Epithelial cell of esophagus (primary cell): ENCODE results near the gene PTPRK.

Experiments used
- DNase-seq: peaks from one replicate; pipeline ENCODE4 v3.0.0; 2010; ENCODE audit warnings: low read depth
- H3K4me3 ChIP-seq: 2 replicates; pipeline ENCODE4 v1.5.1; 2011; ENCODE audit warnings: mild to moderate bottlenecking, low read length, control low read depth
- CTCF ChIP-seq: IDR thresholded peaks from 2 replicates; pipeline ENCODE4 v1.5.1; 2011; ENCODE audit warnings: low read depth, mild to moderate bottlenecking, low read length, control low read depth, inconsistent platforms; ENCODE audit not compliant: insufficient read depth; ENCODE audit errors: missing control alignments

PTPRK gene

DNA sequence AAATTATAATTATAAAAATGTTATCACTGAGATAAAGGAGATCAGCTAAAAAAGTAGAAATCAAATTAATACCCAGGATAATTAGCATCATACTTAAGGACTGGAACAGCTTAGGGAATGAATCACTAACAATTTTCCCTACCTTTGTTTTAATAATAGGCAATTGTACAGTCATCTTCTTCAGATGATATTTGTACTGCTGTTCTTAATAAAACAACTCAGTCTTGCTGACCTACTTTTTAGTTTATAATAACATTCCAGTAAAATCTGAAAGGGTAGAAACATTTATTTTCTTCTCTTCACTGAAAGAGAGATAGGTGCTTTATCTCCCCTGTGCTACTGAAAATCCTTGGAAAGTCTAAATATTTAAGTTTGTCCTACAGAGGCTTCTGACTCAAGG lies 348.3 kb downstream of the PTPRK start:
- no peak for DNase-seq
- H3K4me3 ChIP-seq = no peak overlapping the region
- no peak for TF ChIP-seq CTCF

DNA sequence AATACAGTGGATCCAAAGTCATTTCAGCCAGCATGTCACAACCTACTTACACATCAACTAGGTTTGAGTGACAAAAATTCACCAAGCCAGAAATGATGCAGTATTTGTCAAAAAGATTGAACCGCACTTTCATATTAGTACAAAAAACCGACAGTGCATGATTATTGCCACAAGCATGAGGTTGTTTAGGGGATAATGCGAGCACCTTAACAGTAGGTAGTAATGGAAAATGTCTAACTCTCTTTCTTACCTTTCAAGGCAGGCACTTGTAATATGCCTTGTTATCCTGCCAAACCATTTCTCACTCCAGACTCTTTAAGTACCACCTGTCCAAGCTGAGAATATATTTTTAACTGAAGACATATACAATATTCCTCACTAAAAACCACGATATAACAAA lies 349.2 kb downstream of the PTPRK start:
- no peak for DNase-seq
- TF ChIP-seq CTCF = no peak

GRCh38 chr6:128168244-128168643 lies 352.2 kb downstream of the PTPRK start:
- no peak for TF ChIP-seq CTCF
- no peak overlapping the region for H3K4me3 ChIP-seq
- DNase-seq = peak; percentile 11

More for the DNA sequence above, 349.2 kb downstream of the PTPRK start:
- no peak overlapping the region for H3K4me3 ChIP-seq

DNA sequence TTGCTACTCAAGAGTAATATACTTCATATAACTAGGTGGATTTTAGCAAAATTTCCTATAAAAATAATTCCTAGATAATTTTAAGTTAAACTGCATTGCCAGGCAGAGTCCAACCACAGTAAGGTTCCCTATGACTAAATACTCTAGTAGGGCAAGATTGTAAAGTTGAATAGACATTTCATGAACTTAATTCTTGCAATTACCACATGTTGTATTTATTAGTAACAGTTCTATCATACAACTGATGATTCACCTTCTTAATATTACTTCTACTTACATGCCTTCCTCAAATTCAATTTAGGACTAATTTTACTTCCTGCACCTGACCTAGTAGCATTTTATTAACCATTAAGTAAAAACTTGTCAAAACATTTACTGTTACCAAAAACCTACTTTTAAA lies 352.8 kb downstream of the PTPRK start:
- DNase-seq = peak; percentile 45
- no peak for TF ChIP-seq CTCF
- H3K4me3 ChIP-seq = no peak overlapping the region

GRCh38 chr6:128164254-128164653 lies 356.1 kb downstream of the PTPRK start:
- DNase-seq = no peak
- no peak overlapping the region for H3K4me3 ChIP-seq
- no peak for TF ChIP-seq CTCF

- H3K4me3 ChIP-seq = no peak overlapping the region
- no peak for TF ChIP-seq CTCF
- DNase-seq = no peak
Measured at GRCh38 chr6:128162423-128162822, 358.0 kb downstream of the PTPRK start.

- TF ChIP-seq CTCF = no peak
- DNase-seq = no peak
- H3K4me3 ChIP-seq = no peak overlapping the region
Measured at GRCh38 chr6:128161839-128162238, 358.6 kb downstream of the PTPRK start.
